ENCODE data around the gene ZNF512B.
"Not testable (repeated sequence)": the region's sequence is repeated elsewhere in the genome, so short reads cannot be mapped to it uniquely, and the experiment has no call there.

The ZNF512B gene

GRCh38 chr20:63978319-63979228, 8.8 kb upstream of the ZNF512B start:
- DNase-seq (ENCODE audit: low spot score): no peak

GRCh38 chr20:63977739-63978276, 8.1 kb upstream of the ZNF512B start:
- no peak for DNase-seq (ENCODE audit: low spot score)

GRCh38 chr20:63976980-63977738, 7.4 kb upstream of the ZNF512B start:
- no peak for DNase-seq (ENCODE audit: low spot score)

GRCh38 chr20:63976511-63976910, 6.8 kb upstream of the ZNF512B start:
- not testable (repeated sequence) for DNase-seq (ENCODE audit: low spot score)

- no peak for DNase-seq (ENCODE audit: low spot score)
Observed at GRCh38 chr20:63974402-63975200, 4.9 kb upstream of the ZNF512B start.

GRCh38 chr20:63973636-63974401, 4.1 kb upstream of the ZNF512B start:
- peak; percentile 93 for DNase-seq (ENCODE audit: low spot score)

- DNase-seq (ENCODE audit: low spot score): no peak
Observed at GRCh38 chr20:63973160-63973479, 3.4 kb upstream of the ZNF512B start.

- DNase-seq (ENCODE audit: low spot score): no peak
Observed at GRCh38 chr20:63972312-63973159, 2.8 kb upstream of the ZNF512B start.

GRCh38 chr20:63971960-63972311, 2.2 kb upstream of the ZNF512B start:
- not testable (repeated sequence) for DNase-seq (ENCODE audit: low spot score)

- DNase-seq (ENCODE audit: low spot score): no peak
Observed at GRCh38 chr20:63970714-63971431, 1.1 kb upstream of the ZNF512B start.

- DNase-seq (ENCODE audit: low spot score): peak; percentile 73
Observed at GRCh38 chr20:63968928-63969760, 586 bp downstream of the ZNF512B start.

GRCh38 chr20:63968136-63968927, 1.4 kb downstream of the ZNF512B start:
- no peak for DNase-seq (ENCODE audit: low spot score)

- DNase-seq (ENCODE audit: low spot score): no peak
Observed at GRCh38 chr20:63967330-63968135, 2.2 kb downstream of the ZNF512B start.

GRCh38 chr20:63966944-63967322, 2.8 kb downstream of the ZNF512B start:
- no peak for DNase-seq (ENCODE audit: low spot score)

GRCh38 chr20:63966172-63966943, 3.4 kb downstream of the ZNF512B start:
- no peak for DNase-seq (ENCODE audit: low spot score)

GRCh38 chr20:63964412-63964811, 5.3 kb downstream of the ZNF512B start:
- DNase-seq (ENCODE audit: low spot score): no peak

Measured in left forelimb (tissue), 1 donor.